Loucy (cell line): Measurements from ENCODE around the gene KIRREL3.

ENCODE experiments used
- EZH2phosphoT487 ChIP-seq: fragments of 200-600 bp; IDR thresholded peaks from 2 replicates; pipeline ENCODE4 v1.6.1; 2018; ENCODE audit warnings: antibody characterized with exemption, mild to moderate bottlenecking, moderate library complexity, borderline replicate concordance
- TF ChIP-seq, protein P1 (sequence below): fragments of 200-600 bp; sonication (generic); conservative IDR thresholded peaks from 2 replicates; pipeline ENCODE4 v1.5.1; 2014; ENCODE audit warnings: mild to moderate bottlenecking, antibody characterized with exemption, low read length

DNA sequence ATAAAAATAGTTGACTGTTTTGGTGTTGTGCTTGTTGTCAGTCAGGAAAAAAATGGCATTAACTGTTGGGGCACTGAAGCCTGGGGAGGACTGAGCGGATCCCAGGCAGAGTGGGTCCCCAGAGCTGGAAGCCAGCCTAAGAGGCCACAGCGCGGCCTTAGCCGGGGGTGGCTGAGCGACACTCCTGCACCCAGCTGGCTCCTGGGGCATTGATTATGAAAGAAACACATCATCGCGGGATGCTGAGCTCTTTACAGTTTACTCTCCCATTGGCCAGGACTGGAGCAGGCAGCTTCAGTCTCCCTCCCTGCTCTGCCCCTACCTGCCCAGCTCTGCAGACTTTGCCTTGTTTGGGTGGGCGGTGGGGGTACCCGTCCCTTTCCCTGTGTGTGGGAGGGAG, 523.6 kb downstream of the KIRREL3 start:
- TF ChIP-seq, protein P1, sequence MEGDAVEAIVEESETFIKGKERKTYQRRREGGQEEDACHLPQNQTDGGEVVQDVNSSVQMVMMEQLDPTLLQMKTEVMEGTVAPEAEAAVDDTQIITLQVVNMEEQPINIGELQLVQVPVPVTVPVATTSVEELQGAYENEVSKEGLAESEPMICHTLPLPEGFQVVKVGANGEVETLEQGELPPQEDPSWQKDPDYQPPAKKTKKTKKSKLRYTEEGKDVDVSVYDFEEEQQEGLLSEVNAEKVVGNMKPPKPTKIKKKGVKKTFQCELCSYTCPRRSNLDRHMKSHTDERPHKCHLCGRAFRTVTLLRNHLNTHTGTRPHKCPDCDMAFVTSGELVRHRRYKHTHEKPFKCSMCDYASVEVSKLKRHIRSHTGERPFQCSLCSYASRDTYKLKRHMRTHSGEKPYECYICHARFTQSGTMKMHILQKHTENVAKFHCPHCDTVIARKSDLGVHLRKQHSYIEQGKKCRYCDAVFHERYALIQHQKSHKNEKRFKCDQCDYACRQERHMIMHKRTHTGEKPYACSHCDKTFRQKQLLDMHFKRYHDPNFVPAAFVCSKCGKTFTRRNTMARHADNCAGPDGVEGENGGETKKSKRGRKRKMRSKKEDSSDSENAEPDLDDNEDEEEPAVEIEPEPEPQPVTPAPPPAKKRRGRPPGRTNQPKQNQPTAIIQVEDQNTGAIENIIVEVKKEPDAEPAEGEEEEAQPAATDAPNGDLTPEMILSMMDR = no peak
- TF ChIP-seq EZH2phosphoT487 = no peak
